HG02759 (cell line): ENCODE data around the gene DHRSX.
"Not testable (repeated sequence)": the region's sequence is repeated elsewhere in the genome, so short reads cannot be mapped to it uniquely, and the experiment has no call there.

Experiments
- ATAC-seq: cut with Tn5 transposase; IDR thresholded peaks from one replicate; pipeline ENCODE4 v1.9.1; 2021; ENCODE audit warnings: mild to moderate bottlenecking, moderate library complexity; ENCODE audit not compliant: unreplicated experiment

Gene DHRSX

DNA sequence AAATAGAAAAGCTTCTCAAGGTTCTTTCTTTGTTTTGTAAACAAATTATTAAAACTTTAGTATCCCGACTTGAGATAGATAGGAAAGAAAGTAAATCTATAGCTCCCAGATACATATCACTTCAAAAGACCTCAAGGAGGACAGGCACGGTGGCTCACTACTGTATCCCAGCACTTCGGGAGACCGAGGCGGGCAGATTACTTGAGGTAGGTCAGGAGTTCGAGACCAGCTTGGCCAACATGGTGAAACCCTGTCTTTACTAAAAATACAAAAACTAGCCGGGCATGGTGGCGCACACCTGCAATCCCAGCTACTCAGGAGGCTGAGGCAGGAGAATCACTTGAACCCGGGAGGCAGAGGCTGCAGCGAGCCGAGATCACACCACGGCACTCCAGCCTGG lies 260.0 kb downstream of the DHRSX start:
- not testable (repeated sequence) for ATAC-seq

DNA sequence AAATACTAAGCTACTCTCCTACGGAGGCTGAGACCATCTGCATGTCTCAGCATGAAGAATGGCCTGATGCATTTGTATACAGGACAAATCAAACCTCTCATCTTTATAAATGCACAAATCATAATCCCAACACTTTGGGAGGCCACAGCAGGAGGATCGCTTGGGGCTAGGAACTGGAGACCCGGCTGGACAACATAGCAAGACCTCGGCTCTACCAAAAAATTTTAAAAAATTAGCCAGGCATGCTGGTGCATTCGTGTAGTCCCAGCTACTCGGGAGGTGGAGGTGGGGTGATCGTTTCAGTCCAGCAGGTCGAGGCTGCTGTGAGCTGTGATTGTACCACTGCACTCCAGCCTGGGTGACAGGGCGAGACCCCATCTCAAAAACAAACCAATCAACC lies 262.8 kb downstream of the DHRSX start:
- ATAC-seq: no peak

DNA sequence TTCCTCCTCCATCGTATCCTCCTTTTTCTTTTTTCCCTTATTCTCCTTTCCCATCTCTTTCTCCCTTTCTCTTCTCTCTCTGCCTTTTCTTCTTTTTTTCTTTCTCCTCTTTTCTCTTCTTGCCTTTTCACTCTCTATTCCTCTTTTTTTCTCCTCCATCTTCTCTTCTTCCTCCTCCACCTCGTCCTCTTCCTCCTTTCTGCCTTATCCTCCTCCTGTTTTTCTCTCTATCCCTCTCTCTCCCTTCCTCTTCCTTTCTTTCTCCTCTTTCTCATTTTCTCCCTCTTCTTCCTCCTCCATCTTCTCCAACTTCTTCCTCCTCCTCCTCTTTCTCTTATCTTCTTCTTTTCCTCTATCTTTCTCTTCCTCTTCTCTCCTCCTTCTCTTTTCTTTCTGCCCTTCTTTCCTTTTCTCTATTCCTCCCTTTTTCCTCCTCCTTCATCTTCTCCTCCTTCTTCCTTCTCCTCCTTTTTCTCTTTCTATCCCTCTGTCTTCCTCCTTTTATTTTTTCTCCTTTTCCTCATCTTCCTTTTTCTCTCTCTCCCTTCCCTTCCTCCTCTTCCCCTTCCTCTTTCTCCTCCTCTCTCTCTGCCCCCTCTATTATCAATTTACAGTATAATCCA lies 269.1 kb downstream of the DHRSX start:
- no peak for ATAC-seq

DNA sequence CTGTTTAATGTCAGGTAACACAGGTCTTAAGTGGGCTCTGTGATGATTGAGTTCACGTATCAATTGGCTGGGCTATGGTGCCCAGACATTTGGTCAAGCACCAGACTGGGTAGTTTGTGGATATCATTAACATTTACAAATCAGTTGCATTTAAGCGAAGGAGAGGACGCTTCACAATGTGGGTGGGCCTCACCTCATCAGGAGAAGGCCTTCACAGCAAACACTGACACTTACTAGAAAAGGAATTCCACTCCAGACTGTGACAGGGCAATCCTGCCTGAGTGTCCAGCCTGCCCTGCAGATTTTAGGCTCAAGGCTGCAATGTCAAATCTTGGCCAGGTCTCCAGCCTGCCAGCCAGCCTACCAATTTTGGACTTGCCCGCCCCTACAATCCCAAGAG lies 270.3 kb downstream of the DHRSX start:
- no peak for ATAC-seq

DNA sequence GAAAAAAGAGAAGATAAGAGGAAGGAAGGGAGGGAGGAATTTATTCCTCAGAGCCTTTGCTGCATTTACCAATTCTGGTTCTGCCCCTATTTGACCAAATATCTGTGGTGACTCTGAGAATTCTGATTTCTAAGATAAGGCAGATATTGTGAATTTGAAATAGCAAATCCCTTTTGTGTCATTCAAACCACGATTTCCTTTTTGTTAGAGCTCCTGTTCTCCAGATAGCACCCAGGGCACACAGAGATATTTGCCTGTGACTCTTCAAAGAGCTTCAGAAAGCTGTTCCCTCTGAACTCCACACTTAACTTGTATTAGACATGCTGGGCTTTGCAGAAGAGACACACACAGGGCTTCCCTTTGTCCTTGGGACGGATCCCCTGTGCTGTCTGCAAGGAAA lies 272.2 kb downstream of the DHRSX start:
- no peak for ATAC-seq

DNA sequence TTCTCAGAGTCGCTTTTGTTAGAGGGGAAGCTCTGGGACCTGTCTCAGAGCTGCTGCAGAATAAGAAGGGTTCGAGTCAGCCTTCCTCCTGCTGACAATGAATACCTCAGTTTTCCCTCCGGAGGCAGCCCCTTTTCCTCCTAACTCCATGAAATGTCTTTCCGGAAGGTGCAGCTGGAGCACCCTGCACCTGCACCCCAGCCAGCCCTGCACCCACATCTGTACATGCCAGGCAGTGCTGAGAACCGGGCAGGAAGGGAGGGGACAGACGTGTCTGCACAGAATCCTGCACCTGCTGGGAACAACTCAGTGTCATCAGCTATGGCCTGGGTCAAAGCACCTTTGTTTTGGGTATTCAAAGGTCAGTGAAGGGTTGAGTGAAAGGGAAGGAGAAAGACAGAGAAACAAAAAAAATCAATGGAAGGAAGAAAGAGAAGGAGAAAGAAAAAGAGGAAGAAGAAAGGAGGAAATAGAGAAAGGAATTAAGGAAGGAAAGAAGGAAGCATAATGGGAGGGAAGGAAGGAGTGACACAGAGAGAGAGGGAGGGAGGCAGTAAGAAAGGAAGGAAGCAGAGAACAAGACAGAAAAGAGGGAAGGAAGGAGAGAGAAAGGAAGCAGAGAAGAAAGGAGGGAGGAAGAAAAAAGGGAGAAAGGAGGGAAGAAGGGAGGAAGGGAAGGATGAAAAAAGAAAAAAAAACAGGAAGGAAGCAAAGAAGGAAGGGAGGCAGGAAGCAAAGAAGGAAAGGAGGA lies 273.7 kb downstream of the DHRSX start:
- ATAC-seq: no peak

DNA sequence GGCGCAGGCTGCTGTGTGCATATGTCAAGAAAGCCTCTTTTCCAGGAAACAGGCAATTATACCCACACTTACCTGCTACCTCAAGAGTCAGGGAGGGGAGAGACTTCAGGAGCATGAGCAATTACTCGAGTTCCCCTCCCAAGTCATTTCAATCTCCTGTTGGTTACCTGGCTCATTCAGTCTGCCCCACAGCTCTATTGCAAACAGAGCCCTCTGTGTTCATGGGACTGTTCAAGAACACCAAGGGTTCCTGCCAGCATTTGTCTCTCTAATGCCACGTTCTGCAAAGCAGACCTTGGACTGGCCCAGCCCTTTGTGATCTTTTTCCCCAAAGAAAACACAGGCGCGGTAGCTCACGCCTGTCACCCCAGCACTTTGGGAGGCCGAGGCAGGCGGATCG lies 274.6 kb downstream of the DHRSX start:
- no peak for ATAC-seq

DNA sequence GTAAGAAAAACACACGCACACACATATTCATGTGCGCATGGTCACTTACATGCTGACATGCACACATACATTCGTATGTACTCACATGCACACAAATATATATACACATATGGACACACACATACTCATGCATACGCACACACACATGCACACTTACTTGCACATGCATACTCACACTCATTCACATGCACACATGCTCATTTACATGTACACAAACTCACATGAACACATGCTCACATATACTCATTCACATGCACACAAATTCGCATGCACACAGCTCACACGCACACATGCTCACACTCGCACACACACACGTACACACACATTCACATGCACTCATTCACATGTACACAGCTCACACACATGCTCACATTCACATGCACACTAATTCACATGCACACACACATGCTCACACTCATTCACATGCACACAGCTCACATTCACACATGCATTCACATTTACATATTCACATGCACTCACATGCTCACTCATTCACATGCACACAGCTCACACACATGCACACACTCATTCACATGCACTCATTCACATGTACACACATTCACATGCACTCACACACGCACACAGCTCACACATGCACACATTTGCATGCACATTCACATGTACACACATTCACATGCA lies 276.1 kb downstream of the DHRSX start:
- no peak for ATAC-seq

DNA sequence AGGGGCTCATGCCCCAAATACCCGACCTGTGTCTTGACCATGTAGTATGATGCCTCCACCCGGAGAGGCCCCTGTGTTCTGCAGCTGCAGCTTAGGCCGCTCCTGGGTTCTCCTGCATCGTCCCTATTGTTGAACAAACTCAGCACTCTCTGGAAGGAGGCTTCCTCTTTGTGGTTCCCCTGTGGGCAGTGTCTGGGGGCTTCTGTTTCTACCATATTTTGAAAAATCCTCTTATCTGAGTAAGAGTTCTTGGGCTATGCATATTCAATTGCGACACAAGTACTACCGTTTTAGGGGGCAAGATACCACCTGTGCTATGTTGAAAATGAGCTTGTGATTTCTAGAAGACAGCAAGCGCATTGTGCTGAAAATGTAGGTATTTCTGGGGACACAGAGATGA lies 276.6 kb downstream of the DHRSX start:
- no peak for ATAC-seq

DNA sequence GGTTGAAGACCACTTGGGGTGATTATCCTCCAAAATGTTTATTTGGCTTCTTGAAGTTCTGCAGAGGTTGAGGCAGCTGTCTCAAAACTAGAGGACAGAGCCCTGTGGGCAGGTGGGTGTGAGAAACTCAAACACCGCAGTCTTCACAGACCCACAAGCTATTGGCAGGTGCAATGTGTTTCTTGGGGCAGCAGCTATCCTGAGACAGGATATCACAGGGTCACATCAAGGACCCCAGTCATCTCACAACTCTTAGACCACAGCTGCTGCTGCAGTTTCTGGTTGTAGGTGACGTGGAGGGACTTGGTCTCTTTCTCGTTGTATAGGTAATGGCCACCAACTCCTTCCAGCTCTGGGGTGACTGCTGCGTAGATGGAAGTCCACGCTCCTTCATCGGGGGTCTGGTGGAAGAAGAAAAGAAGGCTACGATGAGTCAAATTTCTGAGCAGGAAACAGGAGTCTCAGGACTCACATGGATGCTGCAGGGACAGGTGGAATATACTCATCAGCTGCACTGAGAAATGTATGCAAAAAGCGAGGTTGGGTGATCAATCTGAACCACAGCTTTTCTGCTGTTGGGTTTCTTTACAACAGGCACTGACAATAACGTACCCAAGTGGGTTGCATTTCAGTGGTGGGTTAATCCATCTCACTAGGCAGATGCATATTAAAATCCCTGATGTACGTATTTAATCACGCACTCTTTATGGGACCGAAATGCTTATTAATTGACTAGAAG lies 279.8 kb downstream of the DHRSX start:
- ATAC-seq: no peak

DNA sequence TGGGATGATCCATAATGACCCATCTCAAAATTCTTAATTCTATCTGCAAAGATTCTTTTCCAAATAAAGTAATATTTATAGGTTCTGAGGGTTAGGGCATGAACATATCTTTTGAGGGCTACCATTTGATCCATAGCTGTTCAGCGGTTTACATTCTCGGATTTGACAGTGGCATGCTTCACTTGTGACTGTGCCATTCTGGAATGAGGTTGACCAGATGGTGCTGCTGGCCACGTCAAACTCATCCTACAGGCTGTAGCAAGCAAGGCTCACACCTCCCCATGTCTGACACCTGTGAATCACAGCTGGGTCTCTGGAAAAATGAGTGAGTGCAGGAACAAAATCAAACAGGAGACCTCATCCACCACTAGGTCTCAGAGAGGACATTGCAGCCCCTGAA lies 280.5 kb downstream of the DHRSX start:
- no peak for ATAC-seq

DNA sequence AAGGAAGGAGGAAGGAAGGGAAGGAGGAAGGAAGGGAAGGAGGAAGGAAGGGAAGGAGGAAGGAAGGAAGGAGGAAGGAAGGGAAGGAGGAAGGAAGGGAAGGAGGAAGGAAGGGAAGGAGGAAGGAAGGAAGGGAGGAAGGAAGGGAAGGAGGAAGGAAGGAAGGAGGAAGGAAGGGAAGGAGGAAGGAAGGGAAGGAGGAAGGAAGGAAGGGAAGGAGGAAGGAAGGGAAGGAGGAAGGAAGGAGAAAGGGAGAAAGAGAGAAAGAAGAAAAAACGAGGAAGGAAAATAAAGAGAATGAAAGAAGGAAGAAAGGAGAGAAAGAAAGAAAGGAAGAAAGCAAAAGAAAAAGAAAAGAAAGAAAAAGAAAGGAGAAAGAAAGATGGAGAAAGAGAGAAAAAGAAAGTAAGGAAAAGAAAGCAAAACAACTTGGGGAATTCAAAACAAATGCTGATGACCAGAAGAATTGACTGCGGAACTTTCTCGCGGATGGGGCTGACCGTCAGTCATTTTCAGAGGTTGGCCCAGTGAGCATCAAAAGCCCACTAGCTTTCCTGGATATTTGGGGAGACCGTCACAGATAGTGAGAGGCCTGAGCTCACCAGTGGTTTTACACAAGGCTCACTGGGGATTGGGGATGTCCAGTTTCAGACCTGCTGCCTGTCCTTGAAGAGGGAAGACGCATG lies 286.5 kb downstream of the DHRSX start:
- not testable (repeated sequence) for ATAC-seq

DNA sequence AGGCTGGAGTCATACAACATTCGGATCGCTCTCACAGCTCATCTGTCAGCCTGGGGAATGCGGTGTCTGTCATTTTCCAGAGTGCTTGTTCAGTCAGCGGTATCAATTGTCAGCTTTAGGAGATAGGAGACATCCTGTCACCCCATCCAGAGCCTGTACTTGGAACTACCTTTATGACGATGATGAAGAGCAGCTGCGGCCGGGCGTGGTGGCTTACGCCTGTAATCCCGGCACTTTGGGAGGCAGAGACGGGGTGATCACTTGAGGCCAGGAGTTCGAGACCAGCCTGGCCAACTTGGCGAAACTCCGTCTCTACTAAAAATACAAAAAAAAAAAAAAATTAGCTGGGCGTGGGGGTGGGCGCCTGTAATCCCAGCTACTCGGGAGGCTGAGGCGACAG lies 289.1 kb downstream of the DHRSX start:
- not testable (repeated sequence) for ATAC-seq

DNA sequence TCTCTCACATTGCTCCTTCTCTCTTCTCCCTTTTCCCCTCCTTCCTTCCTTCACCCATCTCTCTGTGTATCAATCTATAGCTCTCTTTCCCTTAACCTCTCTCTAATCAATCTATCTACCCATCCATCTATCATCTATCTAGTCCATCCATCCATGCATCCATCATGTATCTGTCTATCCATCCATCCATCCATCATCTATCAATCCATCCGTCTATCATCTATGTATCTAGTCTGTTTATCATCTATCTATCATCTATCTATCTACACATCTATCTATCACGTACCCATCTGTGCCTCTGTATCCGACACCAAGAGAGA lies 307.5 kb downstream of the DHRSX start:
- no peak for ATAC-seq

DNA sequence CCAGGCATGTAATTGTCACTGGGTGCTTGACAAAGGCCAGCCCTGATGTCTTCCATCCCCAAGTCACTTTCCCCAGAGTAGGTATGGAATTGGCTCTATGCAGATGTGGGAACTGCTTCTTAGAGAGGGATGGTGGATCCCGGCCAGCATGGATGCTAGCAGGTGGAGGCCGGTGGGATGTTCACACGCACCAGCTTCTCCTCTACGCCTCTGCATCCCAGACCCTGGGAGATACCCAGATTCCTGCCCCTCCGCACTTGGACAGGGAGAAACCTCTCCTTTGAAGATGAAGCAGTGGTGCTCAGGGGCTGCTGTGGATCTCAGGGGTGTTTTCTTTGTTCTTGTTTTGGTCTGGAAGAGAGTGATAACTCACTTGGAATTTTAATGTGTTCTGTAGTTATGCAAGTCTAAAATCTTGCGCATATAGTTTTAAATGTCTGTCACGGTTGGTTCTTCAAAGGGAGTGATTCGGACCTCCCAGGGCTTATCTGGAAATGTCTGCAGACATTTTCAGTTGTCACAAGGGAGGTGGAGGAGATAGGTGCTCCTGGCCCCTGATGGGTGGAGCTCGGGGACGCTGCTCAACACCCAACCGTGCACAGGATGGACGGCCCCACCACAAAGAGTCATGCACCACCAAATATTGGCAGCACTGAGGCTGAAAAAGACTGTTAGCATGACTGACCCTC lies 308.0 kb downstream of the DHRSX start:
- ATAC-seq: no peak

DNA sequence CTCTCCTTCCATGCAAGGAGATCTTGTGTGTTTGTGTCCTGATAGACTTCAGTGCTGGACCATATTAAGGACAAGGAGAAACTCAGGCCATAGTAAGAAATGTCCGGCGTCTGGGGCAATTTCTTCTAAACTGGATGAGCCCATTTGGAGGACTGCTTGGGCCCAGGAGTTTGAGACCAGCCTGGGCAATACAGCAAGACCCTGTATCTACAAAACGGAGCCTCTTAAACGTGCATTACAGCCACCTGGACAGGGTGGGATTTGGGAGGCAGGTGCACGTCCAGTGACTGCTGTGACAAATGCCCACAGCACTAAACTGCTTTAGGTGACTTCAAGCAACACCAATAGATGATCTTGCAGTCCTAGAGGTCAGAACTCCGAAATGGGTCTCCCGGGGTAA lies 311.9 kb downstream of the DHRSX start:
- ATAC-seq: no peak

DNA sequence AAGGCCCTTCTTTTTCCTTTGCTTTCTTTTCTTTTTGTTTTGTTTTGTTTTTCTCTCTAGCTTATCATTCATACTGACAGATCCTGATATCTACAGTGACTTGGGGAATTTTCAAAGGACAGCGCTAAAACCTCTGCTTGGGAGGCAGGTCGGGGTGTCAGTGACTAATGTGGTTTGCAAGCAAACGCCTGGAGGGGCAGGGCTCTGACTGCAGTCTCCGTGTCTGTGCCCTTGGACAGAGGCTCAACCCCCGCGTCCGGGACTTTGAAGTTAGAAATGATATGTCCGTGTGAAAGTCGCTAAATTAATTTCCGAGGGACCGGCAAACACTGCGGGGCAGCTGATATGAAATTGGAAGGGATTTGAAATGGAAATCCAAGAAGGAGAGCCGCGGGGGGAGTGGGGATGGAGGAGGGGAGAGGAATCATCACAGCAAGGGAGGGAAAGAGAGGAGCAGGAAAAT lies 312.4 kb downstream of the DHRSX start:
- ATAC-seq: no peak

DNA sequence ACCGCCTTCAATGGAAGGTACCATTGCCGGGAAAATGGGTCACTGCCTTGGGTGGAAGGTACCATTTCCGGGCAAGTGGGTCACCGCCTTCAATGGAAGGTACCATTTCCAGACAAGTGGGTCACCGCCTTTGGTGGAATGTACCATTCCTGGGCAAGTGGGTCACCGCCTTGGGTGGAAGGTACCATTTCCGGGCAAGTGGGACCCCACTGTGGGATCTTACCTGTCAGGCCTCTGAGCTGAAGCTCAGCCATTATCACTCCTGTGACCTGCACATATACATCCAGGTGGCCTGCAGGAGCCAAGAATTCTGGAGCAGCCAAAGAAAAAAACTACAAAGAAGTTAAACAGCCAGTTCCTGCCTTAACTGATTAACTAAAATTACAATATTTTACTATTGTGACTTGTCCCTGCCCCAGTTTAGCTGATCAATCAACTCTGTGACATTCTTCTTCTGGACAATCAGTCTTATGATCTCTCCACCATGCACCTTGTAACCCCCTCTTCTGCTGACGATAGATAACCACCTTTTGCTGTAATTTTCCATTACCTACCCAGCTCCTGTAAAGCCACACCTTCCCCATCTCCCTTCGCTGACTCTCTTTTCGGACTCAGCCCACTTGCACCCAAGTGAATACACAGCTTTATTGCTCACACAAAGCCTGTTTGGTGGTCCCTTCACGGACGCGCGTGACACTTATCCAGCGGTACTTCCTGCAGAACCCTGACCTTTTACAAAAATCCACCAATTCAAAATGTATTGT lies 313.2 kb downstream of the DHRSX start:
- no peak for ATAC-seq

DNA sequence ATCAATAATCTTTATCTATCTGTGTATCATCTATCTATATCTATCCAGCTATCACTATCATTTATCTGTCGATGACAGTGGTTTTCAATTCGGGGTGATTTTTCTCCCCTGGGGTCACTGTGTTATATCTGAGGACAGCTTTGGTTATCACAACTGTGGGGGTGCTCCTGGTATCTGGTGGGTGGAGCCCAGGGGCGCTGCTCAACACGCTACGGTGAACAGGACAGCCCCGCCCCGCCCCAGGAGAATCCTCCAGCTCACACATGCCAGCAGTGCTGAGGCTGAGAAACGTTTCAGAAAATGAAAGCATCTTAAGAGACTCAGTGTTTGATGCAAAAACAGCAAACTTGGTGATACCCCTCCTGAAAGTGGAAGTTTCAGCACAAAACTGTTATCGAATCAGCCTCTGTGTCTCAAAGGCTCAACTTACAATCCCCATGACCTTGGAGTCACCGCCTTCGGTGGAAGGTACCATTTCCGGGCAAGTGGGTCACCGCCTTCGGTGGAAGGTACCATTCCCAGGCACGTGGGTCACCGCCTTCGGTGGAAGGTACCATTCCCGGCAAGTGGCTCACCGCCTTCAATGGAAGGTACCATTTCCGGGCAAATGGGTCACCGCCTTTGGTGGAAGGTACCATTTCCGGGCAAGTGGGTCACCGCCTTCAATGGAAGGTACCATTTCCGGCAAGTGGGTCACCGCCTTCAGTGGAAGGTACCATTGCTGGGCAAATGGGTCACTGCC lies 315.3 kb downstream of the DHRSX start:
- no peak for ATAC-seq
